Colonic mucosa (tissue), 4 donors: Measurements from ENCODE around the gene FAM114A2. TPM values are rescaled to one million over a fixed set of nuclear protein-coding genes. Genes with fewer than 3 reads are reported as not detected.
"Not testable (repeated sequence)": the region's sequence is repeated elsewhere in the genome, so short reads cannot be mapped to it uniquely, and the experiment has no call there.

Experiments used
- DNase-seq: peaks from one replicate; pipeline ENCODE4 v3.0.0-alpha.2; 2020
- H3K27ac ChIP-seq: fragments of 200-600 bp; one replicate; pipeline ENCODE4 v1.8.0; 2021
- H3K27me3 ChIP-seq: fragments of 200-600 bp; one replicate; pipeline ENCODE4 v1.8.0; 2021
- H3K36me3 ChIP-seq: fragments of 200-600 bp; one replicate; pipeline ENCODE4 v1.8.0; 2021
- H3K4me1 ChIP-seq: fragments of 200-600 bp; one replicate; pipeline ENCODE4 v1.8.0; 2021; ENCODE audit warnings: mild to moderate bottlenecking
- H3K4me3 ChIP-seq: fragments of 200-600 bp; one replicate; pipeline ENCODE4 v1.8.0; 2021
- H3K9ac ChIP-seq, 2 donors: one replicate each; pipeline ENCODE4 v1.7.0; 2013; ENCODE audit warnings: control low read depth in 2 of 2, low read depth in 2 of 2, low read length in 2 of 2
- H3K9me3 ChIP-seq: fragments of 200-600 bp; one replicate; pipeline ENCODE4 v1.8.0; 2021
- intact Hi-C: fragments of 100-400 bp; cut with DNase I; formaldehyde crosslinking; loops from one replicate; pipeline ENCODE4 v1.14.1; 2022
- total RNA-seq, 2 donors: library from RNA; stranded (reverse); fragmentation: NEBNext Ultra II Directional in 1 of 2; extraction: Animal tissue kit (Norgen Biotek cat#: 25700) in 1 of 2; gene quantifications; one replicate each; pipeline ENCODE4 v1.2.1, GENCODE V29; 2021
- TF ChIP-seq, protein P1 (sequence below): fragments of 200-600 bp; IDR thresholded peaks from one replicate; pipeline ENCODE4 v1.8.0; 2022; ENCODE audit warnings: antibody characterized with exemption, mild to moderate bottlenecking
- donor health status: healthy.
- donor health status: DM: no; HTN: no; CAD: no.
- donor health status: DM: no; HTN: no; CAD: no.

The FAM114A2 gene
- total RNA-seq, 2 donors from 2014 or later, result 15.8 to 16.0 TPM

DNA sequence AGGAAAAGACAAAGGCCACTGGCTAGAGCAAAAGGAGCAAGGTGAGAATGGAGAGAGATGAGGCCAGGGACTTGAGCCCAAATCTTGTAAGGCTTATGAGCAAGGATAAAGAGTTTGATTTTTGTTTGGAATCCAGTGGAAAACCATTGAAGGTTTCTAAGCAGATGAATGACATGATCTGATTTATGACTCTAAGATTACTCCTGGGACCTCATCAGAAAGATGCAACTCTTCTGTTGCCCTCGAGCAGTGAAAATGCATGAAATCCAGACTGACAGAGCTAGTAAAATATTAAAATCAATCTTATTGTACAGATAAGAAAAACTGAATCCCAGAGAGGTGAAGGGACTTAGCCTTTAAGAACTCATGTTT lies 734 bp upstream of the FAM114A2 start:
- Histone ChIP-seq H3K27ac (peak overlapping the region; percentile 94), H3K9ac (peak overlapping the region; percentile 80 to 86), H3K4me1 (no peaks in the 10 kb centered on the region), H3K36me3 (no peaks in the 10 kb centered on the region), H3K9me3 (no peaks in the 10 kb centered on the region), H3K27me3 (no peaks in the 10 kb centered on the region), H3K4me3 (peak overlapping the region; percentile 68)
- no peak for DNase-seq
- TF ChIP-seq, protein P1, sequence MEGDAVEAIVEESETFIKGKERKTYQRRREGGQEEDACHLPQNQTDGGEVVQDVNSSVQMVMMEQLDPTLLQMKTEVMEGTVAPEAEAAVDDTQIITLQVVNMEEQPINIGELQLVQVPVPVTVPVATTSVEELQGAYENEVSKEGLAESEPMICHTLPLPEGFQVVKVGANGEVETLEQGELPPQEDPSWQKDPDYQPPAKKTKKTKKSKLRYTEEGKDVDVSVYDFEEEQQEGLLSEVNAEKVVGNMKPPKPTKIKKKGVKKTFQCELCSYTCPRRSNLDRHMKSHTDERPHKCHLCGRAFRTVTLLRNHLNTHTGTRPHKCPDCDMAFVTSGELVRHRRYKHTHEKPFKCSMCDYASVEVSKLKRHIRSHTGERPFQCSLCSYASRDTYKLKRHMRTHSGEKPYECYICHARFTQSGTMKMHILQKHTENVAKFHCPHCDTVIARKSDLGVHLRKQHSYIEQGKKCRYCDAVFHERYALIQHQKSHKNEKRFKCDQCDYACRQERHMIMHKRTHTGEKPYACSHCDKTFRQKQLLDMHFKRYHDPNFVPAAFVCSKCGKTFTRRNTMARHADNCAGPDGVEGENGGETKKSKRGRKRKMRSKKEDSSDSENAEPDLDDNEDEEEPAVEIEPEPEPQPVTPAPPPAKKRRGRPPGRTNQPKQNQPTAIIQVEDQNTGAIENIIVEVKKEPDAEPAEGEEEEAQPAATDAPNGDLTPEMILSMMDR, result no peak
- intact Hi-C loops, result no loop called here

DNA sequence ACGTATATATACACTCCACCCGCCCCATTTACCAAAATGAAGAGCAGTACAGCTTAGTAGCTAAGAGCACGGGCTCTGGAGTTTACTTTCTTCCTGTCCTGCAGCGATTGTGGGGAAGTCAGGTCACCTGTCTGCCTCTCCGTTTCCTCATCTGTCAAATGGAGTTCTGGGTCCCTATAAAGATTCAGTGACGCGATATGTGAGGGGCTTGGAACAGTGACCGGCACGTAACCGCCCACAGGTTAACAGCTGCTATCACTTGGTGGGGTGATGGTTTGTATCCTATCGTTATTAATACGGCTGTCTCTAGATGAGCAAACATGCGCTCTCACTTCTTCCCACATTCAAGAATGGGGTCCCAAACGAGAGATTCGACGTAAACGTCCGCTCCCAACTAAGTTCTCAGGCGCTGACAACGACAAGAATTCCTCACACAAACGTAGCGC lies 426 bp downstream of the FAM114A2 start:
- intact Hi-C loops, result no loop called here
- Histone ChIP-seq H3K4me1 (no peaks in the 10 kb centered on the region), H3K9me3 (no peaks in the 10 kb centered on the region), H3K4me3 (peak overlapping the region; percentile 68), H3K27me3 (no peaks in the 10 kb centered on the region), H3K36me3 (no peaks in the 10 kb centered on the region), H3K27ac (peak overlapping the region; percentile 94), H3K9ac (peak overlapping the region; percentile 80 to 86)
- DNase-seq, result peak; percentile 61
- TF ChIP-seq, protein P1, result no peak

DNA sequence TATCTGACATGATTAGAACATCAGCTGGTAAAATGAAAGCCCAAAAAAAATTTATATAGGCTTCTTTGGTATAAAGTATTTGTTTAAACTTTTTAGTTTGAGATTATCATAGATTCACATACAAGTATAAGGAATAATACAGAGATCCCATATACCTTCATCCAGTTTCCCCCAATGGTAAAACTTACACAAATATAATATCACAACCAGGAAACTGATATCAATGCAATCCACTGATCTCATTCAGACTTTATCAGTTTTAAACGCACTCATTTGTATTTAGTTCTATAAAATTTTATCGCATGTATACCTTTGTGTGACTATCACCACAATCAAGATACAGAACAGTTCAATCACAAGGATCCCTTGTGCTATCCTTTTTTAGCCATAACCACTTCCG lies 3.8 kb downstream of the FAM114A2 start:
- no peaks in the 10 kb centered on the region for H3K36me3 ChIP-seq
- no peaks in the 10 kb centered on the region for H3K27me3 ChIP-seq
- no peak overlapping the region for H3K4me3 ChIP-seq
- no peaks in the 10 kb centered on the region for H3K4me1 ChIP-seq
- no peaks in the 10 kb centered on the region for H3K9me3 ChIP-seq
- no peak overlapping the region for H3K9ac ChIP-seq
- TF ChIP-seq, protein P1, result no peak
- intact Hi-C loops, result no loop called here
- no peak overlapping the region for H3K27ac ChIP-seq
- DNase-seq, result no peak

DNA sequence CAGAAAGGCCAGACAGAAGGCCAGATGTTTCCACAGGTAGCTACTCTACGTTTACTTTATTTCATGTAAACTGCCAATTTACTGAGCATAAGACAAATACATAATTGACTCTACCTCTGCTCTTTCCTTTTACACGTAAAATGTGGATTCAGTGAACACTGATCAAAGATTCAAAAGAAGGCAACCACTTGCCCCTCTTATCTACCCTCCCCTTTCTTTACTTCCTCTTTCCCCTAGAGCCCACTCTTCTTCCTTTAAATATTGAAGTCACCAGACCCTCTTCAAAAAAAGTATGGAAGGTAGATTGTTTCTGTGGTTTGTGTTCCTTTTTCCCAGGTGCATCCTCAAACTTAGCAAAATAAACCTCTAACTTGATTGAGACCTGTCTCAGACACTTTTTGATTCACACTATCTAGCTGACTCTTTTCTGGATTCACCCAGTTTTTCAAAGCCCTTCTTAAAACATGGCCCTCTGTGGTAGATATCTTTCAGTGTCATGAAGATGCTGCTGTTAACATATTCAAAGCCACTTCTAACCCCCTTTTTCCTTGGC lies 6.7 kb downstream of the FAM114A2 start:
- TF ChIP-seq, protein P1, result no peak
- Histone ChIP-seq H3K27ac (no peak overlapping the region), H3K4me1 (no peaks in the 10 kb centered on the region), H3K4me3 (no peak overlapping the region), H3K36me3 (no peaks in the 10 kb centered on the region), H3K27me3 (no peaks in the 10 kb centered on the region), H3K9me3 (no peaks in the 10 kb centered on the region), H3K9ac (no peak overlapping the region)
- no peak for DNase-seq
- intact Hi-C loops, result no loop called here

DNA sequence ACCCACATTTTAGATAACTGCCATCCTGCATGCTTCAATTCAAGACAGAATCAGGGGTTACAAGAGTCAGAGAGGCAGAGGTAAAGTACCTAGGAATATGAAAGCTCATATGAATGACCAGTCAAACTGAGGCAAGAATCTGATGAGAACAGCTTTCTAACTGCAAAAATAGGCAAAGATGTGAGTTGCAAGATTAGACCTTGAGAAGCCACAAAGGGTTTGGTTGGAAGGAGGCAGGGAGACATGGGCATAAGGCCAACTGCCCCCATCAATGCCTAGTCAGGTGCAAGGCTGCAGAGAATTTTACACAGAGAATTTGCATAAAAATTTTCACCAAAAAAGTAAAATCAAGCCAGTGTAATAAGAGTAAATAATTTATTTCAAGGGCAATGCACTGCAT lies 12.8 kb downstream of the FAM114A2 start:
- no peaks in the 10 kb centered on the region for H3K4me1 ChIP-seq
- no peaks in the 10 kb centered on the region for H3K36me3 ChIP-seq
- H3K27ac ChIP-seq, result no peak overlapping the region
- no peak for DNase-seq
- H3K9ac ChIP-seq, result no peak overlapping the region
- no peaks in the 10 kb centered on the region for H3K27me3 ChIP-seq
- TF ChIP-seq, protein P1, result no peak
- H3K4me3 ChIP-seq, result no peak overlapping the region
- no peaks in the 10 kb centered on the region for H3K9me3 ChIP-seq
- intact Hi-C loops, result no loop called here

DNA sequence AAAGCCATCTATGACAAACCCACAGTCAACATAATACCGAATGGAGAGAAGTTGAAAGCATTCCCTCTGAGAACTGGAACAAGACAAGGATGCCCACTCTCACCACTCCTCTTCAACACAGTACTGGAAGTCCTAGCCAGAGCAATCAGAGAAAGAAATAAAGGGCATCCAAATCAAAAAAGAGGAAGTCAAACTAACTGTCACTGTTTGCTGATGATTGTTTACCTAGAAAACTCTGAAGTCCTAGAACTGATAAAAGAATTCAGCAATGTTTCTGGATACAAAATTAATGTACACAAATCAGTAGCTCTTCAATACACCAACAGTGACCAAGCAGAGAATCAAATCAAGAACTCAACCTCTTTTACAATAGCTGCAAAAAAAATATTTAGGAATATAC lies 19.8 kb downstream of the FAM114A2 start:
- H3K27me3 ChIP-seq, H3K27ac ChIP-seq, H3K4me3 ChIP-seq, H3K36me3 ChIP-seq, H3K4me1 ChIP-seq, H3K9ac ChIP-seq, H3K9me3 ChIP-seq, DNase-seq, intact Hi-C loops: not testable (repeated sequence)
